H1 (cell line): ENCODE results near the gene C22orf23. TPM values are rescaled to one million over a fixed set of nuclear protein-coding genes. Genes with fewer than 3 reads are reported as not detected.

Experiments used
- BRCA1 ChIP-seq: IDR thresholded peaks from 2 replicates; pipeline ENCODE4 v1.6.1; 2012; ENCODE audit warnings: low read depth, low read length, improper control_type of control experiment
- MAFK ChIP-seq: IDR thresholded peaks from 2 replicates; pipeline ENCODE4 v1.6.1; 2012; ENCODE audit warnings: low read depth, mild to moderate bottlenecking, improper control_type of control experiment, low read length
- MAX ChIP-seq: IDR thresholded peaks from 2 replicates; pipeline ENCODE4 v1.6.1; 2012; ENCODE audit warnings: inconsistent platforms
- NANOG ChIP-seq: IDR thresholded peaks from 2 replicates; pipeline ENCODE4 v1.6.1; 2011; ENCODE audit warnings: low read length, low read depth, mild to moderate bottlenecking, inconsistent platforms; ENCODE audit not compliant: insufficient read depth, poor library complexity, severe bottlenecking
- PHF8 ChIP-seq: fragments of 200-600 bp; sonication (generic); conservative IDR thresholded peaks from 2 replicates; pipeline ENCODE4 v1.7.1; 2012; ENCODE audit warnings: low read depth, mild to moderate bottlenecking, inconsistent platforms, low read length, moderate library complexity
- YY1 ChIP-seq: IDR thresholded peaks from 2 replicates; pipeline ENCODE4 v1.6.1; 2011; ENCODE audit warnings: low read depth, mild to moderate bottlenecking, low read length
- polyA plus RNA-seq, 7 experiments: library from polyadenylated mRNA; depleted of rRNA in 3 of 7; stranded (reverse) in 5 of 7; unstranded in 2 of 7; fragments of >200 nt in 5 of 7; fragments of 200-250 nt in 2 of 7; gene quantifications; 1 replicate in 5 of 7; 2 replicates in 1 of 7; 4 replicates in 1 of 7; pipeline versions ENCODE4 v1.2.1 to v1.2.3, GENCODE V29; 2011 to 2013; ENCODE audit warnings: missing spikeins in 2 of 7, mixed read lengths in 2 of 7
- total RNA-seq: library from RNA; stranded (reverse); fragmentation: NEBNext Ultra II Directional; extraction: Animal tissue kit (Norgen Biotek cat#: 25700); gene quantifications from 2 replicates; pipeline ENCODE4 v1.2.1, GENCODE V29; 2021

C22orf23 gene
- total and polyA plus RNA-seq, 2 of the 8 experiments (the other 6 are each of a cell fraction or from before 2014, with no cell fraction given) = 0.50 to 0.54 TPM

- TF ChIP-seq PHF8 = no peak
- TF ChIP-seq MAX = no peak
- TF ChIP-seq YY1 = no peak
- no peak for TF ChIP-seq BRCA1
- no peak for TF ChIP-seq NANOG
- no peak for TF ChIP-seq MAFK
- TF ChIP-seq, all 59 proteins: peak for 0
These were observed 24.0 kb downstream of the C22orf23 start (continued) for GRCh38 chr22:37929390-37929789.
